Measurements from ENCODE around the gene COL6A2. TPM values are rescaled to one million over a fixed set of nuclear protein-coding genes. Genes with fewer than 3 reads are reported as not detected.

The COL6A2 gene
- total RNA-seq, 1 experiment from 2014 or later: 87.0 TPM

GRCh38 chr21:46100906-46101305 is 3.0 kb downstream of the COL6A2 start:
- H3K27me3 ChIP-seq (ENCODE audit: insufficient read depth, low read length): no peaks in the 10 kb centered on the region
- H3K79me2 ChIP-seq (ENCODE audit: insufficient read depth, low read length): peaks cover 5% of the 10 kb centered on the region; the same call in 1 of the 2 replicates
- TF ChIP-seq POLR2A (IDR thresholded peaks at IDR 0.05; ENCODE audit: borderline replicate concordance, extremely low read depth, insufficient read depth, insufficient read length) (no peak), ELF1 (IDR thresholded peaks at IDR 0.05; ENCODE audit: borderline replicate concordance, low read depth) (no peak), FOSL1 (IDR thresholded peaks at IDR 0.05; ENCODE audit: low read depth) (no peak), POLR2AphosphoS5 (IDR thresholded peaks at IDR 0.05; ENCODE audit: low read depth, low read length) (no peak), YY1 (IDR thresholded peaks at IDR 0.05; ENCODE audit: extremely low read depth, insufficient replicate concordance, low read depth, low read length) (no peak), EZH2phosphoT487 (IDR thresholded peaks at IDR 0.05; ENCODE audit: borderline replicate concordance) (no peak), SP1 (IDR thresholded peaks at IDR 0.05; ENCODE audit: low read depth) (no peak), TCF7L2 (IDR thresholded peaks at IDR 0.05; ENCODE audit: borderline replicate concordance, extremely low read depth, insufficient read depth, insufficient read length) (no peak), EGR1 (IDR thresholded peaks at IDR 0.05; ENCODE audit: low read depth) (no peak)
- TF ChIP-seq, protein P1, sequence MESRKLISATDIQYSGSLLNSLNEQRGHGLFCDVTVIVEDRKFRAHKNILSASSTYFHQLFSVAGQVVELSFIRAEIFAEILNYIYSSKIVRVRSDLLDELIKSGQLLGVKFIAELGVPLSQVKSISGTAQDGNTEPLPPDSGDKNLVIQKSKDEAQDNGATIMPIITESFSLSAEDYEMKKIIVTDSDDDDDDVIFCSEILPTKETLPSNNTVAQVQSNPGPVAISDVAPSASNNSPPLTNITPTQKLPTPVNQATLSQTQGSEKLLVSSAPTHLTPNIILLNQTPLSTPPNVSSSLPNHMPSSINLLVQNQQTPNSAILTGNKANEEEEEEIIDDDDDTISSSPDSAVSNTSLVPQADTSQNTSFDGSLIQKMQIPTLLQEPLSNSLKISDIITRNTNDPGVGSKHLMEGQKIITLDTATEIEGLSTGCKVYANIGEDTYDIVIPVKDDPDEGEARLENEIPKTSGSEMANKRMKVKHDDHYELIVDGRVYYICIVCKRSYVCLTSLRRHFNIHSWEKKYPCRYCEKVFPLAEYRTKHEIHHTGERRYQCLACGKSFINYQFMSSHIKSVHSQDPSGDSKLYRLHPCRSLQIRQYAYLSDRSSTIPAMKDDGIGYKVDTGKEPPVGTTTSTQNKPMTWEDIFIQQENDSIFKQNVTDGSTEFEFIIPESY (IDR thresholded peaks at IDR 0.05; ENCODE audit: extremely low read depth, insufficient replicate concordance, low read length): no peak
- TF ChIP-seq, protein P2, sequence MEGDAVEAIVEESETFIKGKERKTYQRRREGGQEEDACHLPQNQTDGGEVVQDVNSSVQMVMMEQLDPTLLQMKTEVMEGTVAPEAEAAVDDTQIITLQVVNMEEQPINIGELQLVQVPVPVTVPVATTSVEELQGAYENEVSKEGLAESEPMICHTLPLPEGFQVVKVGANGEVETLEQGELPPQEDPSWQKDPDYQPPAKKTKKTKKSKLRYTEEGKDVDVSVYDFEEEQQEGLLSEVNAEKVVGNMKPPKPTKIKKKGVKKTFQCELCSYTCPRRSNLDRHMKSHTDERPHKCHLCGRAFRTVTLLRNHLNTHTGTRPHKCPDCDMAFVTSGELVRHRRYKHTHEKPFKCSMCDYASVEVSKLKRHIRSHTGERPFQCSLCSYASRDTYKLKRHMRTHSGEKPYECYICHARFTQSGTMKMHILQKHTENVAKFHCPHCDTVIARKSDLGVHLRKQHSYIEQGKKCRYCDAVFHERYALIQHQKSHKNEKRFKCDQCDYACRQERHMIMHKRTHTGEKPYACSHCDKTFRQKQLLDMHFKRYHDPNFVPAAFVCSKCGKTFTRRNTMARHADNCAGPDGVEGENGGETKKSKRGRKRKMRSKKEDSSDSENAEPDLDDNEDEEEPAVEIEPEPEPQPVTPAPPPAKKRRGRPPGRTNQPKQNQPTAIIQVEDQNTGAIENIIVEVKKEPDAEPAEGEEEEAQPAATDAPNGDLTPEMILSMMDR (IDR thresholded peaks at IDR 0.05 in 2 of 3, conservative IDR thresholded peaks at IDR 0.05 in 1 of 3; ENCODE audit: borderline replicate concordance in 1 of 3, insufficient read depth in 1 of 3, low read depth in 2 of 3, low read length in 2 of 3): no peak
- no peak for DNase-seq (ENCODE audit: low read depth, low spot score)
- peaks cover 6 to 13% of the 10 kb centered on the region in 2 experiments; a peak in 3 of 4 replicates for H3K4me1 ChIP-seq (ENCODE audit: control insufficient read depth in 1 of 2, insufficient read depth in 2 of 2, low read length in 2 of 2)
- POLR2A ChIA-PET: no interaction called here
- H3K4me3 ChIP-seq (replicated peaks in 1 of 2; ENCODE audit: low read depth in 1 of 2, low read length in 2 of 2): no peak overlapping the region
- intact Hi-C loops (cut with micrococcal nuclease): loop anchor here (5.0 kb wide), 1 partner anchor 129 kb away; no protein-coding TSS in a partner anchor
- H4K20me1 ChIP-seq (ENCODE audit: insufficient read depth): no peaks in the 10 kb centered on the region
- H2AFZ ChIP-seq (ENCODE audit: low read depth, low read length, poor library complexity, severe bottlenecking): no peak overlapping the region
- H3K9me3 ChIP-seq (ENCODE audit: control insufficient read depth in 1 of 2, insufficient read depth in 1 of 2, low read depth in 1 of 2, low read length in 2 of 2): peaks cover 5 to 8% of the 10 kb centered on the region in 2 experiments; a peak in 3 of 4 replicates
- CTCF ChIA-PET: no interaction called here
- H3K27ac ChIP-seq (ENCODE audit: low read depth, low read length): no peak overlapping the region
- no peaks in the 10 kb centered on the region for H3K9me2 ChIP-seq (ENCODE audit: insufficient read depth)
- ATAC-seq: no peak
- H3K9ac ChIP-seq (ENCODE audit: low read length): no peak overlapping the region
- no peak overlapping the region for H3K4me2 ChIP-seq (ENCODE audit: low read length)
- no TSS peak for BruUV-seq (replicated peaks)
- RAD21 ChIA-PET (ENCODE audit: low non-redundant PET in 1 of 2, low total read pairs in 2 of 2, uncharacterized antibody in 2 of 2, unreplicated experiment in 2 of 2): no interaction called here
- H3K36me3 ChIP-seq (ENCODE audit: control insufficient read depth in 1 of 2, insufficient read depth in 2 of 2, low read length in 2 of 2): no peaks in the 10 kb centered on the region

Measured in HCT116 (cell line).